MM.1S (cell line): Measurements from ENCODE around the gene SLC9B1.

ENCODE experiments used
- CTCF ChIP-seq: fragments of 300-600 bp; sonication (generic); IDR thresholded peaks from 2 replicates; pipeline ENCODE4 v1.5.1; 2016; ENCODE audit warnings: antibody characterized with exemption, low read length, mixed read lengths
- EZH2 ChIP-seq: fragments of 300-600 bp; sonication (generic); optimal IDR thresholded peaks from 2 replicates; pipeline ENCODE3; 2017; ENCODE audit warnings: low read depth, mild to moderate bottlenecking, antibody characterized with exemption, low read length, mixed read lengths
- EZH2phosphoT487 ChIP-seq: fragments of 300-600 bp; sonication (generic); IDR thresholded peaks from 2 replicates; pipeline ENCODE4 v1.6.1; 2018; ENCODE audit warnings: antibody characterized with exemption, low read length

GRCh38 chr4:102862747-102863146, 156.8 kb downstream of the SLC9B1 start:
- TF ChIP-seq CTCF = no peak
- no peak for TF ChIP-seq EZH2
- TF ChIP-seq EZH2phosphoT487 = no peak
